HG03354 (cell line): ENCODE measurements around the gene CDK11A.
"Not testable (repeated sequence)": the region's sequence is repeated elsewhere in the genome, so short reads cannot be mapped to it uniquely, and the experiment has no call there.

Experiments used
- ATAC-seq: cut with Tn5 transposase; IDR thresholded peaks from one replicate; pipeline ENCODE4 v1.9.1; 2021; ENCODE audit warnings: mild to moderate bottlenecking; ENCODE audit not compliant: unreplicated experiment, poor library complexity, severe bottlenecking

CDK11A gene

DNA sequence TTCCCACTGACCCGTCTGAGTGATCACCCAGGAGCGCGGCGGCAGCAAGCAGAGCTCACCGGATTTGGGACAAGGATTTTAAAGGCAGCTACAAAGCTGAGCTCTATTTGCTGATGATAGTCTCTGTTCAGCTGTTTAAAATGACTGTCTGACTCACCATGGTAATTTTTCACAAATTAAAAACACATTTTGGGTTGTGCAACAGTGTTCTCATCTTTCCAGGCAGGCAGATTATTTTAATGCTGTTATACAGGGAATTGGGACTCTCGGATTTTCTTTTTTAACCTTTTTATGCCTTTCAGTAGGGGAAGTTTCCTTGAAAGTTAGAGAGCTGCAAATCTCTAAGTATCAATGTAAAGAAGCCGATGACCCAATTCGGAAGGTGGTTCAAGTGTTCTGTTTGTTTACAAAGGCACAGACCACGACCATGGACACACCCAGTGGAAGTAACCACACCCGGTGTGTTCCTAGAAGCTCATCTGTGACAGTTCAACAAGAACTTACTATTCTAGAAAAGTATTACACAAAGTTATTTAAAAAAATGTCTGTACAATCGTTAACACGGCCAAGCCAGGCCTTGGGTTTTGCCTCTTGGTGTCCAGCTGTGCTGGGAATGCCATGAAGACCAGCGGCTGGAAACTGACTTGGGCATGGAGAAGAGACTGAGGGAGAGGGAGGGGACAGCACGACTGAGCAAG lies 4.3 kb upstream of the CDK11A start:
- ATAC-seq = not testable (repeated sequence)

DNA sequence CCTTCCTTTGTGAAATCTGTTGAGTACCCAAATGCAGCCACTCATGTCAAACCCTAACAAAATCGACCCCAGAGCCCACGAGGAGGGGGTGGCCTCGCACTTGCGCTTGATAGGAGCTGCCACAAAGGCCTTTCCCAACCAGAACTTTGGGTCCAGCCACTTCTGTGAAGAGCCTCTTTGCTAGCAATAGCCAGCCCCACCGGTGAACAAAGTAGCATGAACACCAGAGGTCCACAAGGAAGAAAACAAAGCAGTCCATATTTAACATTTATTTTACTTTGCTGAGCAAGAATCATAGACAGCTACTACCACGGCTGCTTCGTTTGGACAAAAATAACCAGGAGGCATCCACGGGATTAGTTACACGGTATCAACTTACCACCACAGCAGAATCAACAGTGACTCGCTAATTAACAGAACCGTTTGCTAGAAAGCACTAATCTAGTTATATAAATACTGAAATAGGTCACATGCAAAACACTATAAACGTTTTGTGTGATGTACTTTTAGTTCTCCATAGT lies 3.0 kb upstream of the CDK11A start:
- not testable (repeated sequence) for ATAC-seq

DNA sequence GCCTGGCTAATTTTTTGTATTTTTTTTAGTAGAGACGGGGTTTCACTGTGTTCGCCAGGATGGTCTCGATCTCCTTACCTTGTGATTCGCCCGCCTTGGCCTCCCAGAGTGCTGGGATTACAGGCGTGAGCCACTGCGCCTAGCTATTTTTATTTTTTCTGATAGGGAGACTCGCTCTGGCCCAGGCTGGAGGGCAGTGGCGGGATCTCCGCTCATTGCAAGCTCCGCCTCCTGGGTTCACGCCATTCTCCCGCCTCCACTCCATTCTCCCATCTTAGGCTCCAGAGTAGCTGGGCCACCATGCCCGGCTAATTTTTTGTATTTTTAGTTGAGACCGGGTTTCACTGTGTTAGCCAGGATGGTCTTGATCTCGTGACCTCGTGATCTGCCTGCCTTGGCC lies 1.9 kb upstream of the CDK11A start:
- not testable (repeated sequence) for ATAC-seq

DNA sequence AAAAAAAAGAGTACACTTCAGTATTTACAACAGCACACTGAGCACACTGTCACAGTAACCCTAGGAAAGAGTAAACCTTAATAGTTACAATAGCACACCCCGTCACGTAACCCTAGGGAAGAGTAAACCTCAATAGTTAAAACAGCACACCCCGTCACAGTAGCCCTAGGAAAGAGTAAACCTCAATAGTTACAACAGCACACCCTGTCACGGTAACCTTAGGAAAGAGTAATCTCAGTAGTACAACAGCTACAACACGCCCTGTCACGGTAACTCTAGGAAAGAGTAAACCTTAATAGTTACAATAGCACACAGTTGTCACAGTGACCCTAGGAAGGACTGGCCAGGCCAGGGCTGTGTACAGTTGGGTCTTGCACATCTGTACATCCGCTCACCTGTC lies 3.0 kb downstream of the CDK11A start:
- ATAC-seq = no peak

DNA sequence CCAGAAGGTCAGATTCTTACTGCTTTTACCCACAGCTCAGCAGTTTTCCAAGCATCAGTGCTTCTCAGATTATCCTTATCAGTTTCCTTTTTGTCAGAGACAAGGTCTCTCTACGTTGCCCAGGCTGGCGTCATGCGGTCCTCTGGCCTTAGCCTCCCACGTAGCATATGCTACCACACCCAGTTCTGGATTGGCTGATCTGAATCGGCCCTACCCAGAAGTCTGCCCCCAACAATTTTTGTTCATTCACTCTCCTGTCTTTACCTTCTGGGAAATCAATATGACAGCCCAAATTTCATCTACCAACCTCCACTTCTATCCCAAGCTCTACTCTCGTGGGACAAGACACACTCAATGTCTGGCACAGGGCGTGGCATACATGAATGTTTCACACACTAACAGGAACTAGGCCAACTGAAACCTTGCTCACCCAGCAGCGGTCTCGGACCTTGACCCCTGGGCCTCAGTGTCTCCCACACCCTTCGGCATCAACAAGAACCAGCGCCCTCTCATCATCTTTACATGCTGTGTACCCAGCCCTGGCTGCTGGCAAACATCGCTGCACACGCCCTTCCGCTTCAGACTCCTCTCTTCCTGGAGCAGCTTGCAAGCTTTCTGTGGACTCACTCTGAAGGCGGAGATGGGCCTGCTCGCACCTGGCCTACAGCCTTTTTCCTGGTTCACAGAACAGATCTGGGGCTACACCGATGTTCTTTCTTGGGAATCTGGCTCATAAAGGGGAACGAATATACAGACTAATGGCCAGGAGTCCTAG lies 8.9 kb downstream of the CDK11A start:
- ATAC-seq = not testable (repeated sequence)

DNA sequence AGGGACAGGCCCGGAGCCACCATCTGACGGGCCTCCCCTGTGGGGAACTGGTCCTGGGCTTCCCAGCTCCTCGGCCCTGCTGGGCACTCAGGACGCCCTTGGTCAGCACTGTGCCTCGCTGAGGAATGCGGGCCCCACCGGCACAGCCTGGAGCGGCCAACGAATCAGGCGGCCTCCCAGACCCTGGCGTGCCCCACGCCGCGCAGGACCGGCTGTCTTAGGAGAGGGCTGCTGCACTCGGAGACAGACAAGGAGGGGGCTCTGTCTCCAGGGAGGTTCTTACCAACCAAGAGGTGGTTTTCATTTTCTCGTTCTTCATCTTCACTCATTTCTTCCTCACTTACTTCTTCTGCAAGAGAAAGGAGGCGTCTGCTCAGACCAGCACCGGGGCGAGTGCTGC lies 16.3 kb downstream of the CDK11A start:
- not testable (repeated sequence) for ATAC-seq

DNA sequence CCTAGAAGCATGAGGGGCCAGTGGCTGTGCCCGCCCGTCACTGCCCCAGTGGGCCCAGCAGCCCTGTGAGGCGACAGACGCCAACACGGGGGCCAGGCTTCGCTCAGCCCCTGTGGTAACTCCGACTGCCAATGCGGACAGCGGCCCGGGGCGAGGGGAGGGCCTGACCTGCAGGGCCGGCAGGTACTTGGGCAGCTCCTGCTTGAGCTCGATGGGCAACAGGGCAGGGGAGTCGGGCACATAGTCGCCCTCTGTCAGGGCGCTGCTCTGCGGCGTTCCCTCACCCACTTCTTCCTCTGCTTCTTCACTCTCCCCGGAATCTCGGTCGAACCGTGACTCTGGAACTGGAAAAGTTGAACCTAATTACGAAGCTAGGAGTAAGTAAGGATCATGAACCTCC lies 16.9 kb downstream of the CDK11A start:
- ATAC-seq = not testable (repeated sequence)

DNA sequence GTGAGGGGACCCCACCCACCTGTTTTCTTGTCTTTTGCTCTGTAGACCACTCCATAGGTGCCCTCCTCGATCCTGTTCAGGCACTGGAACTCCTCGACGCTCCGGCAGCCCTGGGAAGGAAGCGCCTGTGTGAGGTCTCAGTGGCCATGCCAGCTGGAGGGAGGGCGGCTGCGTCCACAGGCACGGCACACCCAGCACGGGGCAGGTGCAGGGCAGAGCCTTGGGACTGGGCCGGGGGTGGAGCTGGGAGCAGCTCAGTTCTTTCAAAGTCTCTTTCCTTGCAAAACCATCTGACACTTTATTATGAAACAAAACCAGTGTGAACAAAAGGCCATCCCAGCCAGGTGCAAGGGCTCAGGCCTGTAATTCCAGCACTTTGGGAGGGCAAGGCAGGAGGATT lies 18.5 kb downstream of the CDK11A start:
- not testable (repeated sequence) for ATAC-seq

DNA sequence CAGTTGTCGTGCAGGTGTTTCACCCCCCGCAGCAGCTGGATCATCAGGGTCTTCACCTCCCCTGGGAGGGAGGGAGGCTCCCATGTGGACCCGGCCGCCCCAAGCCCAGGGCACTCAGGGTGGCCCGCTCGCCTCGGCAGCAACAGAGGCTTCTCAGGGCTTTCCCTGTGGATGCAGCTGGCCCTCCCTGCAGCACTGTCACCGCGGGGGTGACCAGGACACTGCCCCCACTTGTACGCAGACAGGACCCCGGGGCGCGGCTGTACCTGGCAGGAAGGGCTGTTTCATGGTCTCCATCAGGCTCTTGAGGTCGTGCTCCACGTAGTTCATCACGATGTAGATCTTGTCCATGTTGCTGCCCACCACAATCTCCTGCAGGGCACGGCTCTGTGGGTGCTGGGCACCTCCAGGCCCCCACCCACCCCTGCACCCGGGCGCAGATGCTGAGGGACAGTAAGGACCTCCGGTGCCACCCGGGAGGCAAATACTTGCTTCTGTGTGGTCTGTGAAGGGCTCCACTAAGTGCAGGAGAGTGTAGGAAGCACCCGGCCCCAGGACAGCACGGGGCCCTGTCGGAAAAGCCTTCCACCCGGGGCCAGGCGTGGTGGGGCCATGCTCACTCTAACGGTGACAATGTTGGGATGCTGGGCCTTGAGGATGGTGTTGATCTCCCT lies 19.7 kb downstream of the CDK11A start:
- not testable (repeated sequence) for ATAC-seq

DNA sequence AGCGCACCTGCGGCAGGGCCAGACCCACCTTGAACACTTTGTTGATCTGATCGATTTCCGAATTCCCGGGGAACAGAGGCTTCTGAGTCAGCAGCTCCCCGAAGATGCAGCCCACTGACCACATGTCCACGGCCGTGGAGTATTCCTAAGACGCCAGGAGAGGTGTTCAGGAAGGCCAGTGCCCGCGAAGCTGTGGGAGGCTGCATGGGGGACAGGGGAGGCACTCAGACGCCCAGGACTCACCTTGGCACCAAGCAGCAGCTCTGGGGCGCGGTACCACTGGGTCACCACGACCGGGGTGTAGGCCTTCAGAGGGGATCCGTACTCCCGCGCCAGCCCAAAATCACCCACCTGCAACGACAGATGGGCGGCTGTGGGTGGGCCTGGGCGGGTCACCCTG lies 20.4 kb downstream of the CDK11A start:
- ATAC-seq = no peak

DNA sequence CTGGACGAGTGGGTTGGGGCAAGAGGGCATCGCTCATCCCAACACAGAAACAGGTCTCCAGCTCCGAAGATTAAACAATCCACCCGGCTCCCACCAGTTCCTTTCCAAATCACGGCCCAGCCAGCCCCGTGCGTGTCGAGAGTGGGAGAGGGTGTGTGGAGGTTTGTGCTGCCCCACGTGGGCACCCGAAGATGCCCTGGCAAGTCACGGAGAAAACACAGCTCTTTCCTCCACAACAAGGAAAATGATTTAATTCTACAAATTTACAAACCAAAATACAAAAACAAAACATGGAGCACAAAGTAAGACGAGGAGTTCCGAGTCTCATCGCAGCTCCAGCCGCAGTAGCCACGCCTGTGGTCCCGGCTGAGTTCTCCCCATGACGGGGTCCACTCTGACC lies 21.7 kb downstream of the CDK11A start:
- ATAC-seq = not testable (repeated sequence)

DNA sequence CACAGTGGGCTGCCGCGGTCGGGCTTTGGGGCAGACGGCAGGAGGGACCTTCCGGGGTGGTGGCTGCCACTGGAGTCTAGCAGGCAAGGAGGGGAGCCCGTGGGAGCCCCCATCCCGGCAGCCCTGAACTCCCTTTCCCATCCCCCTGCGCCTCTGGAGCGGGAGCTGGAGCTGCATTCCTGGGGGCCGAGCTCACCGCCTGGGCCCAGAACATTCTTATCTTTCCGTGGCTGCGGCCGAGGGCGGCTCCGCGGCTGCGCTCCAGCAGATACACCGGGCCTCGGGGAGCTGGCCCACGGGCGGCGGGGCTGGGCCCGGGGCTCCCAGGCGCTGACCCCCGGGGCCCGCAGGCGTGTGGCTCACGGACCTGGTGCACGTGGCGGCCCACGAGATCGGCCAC lies 23.6 kb downstream of the CDK11A start:
- not testable (repeated sequence) for ATAC-seq

DNA sequence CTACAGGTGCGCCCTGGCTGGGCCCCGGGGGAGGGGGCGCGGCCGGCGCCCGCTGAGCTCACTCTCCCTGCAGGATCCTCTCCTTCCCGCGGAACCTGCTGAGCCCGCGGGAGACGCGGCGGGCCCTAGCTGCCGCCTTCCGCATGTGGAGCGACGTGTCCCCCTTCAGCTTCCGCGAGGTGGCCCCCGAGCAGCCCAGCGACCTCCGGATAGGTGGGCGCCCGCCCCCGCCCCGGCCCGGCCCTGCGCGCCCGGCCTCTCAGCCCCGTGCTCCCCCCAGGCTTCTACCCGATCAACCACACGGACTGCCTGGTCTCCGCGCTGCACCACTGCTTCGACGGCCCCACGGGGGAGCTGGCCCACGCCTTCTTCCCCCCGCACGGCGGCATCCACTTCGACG lies 24.1 kb downstream of the CDK11A start:
- ATAC-seq = not testable (repeated sequence)

DNA sequence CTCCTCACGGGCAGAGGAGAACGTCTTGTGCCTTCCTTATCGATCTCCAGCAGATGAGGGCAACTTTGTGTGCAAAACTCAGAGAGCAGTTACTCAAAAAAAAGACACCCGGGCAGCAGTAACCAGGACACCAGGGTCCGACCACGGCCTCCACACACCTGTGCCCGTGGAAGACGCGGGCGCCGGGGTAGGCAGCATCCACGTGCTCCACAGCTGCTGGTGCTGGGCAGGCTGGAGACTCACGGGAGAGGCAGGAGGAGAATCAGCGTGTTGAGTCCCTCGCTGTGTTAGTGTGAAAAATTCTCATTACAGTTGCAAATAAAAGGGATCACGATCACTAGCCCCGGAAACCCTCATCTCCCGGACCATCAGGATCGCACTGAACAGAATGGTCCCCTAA lies 25.1 kb downstream of the CDK11A start:
- ATAC-seq = not testable (repeated sequence)

DNA sequence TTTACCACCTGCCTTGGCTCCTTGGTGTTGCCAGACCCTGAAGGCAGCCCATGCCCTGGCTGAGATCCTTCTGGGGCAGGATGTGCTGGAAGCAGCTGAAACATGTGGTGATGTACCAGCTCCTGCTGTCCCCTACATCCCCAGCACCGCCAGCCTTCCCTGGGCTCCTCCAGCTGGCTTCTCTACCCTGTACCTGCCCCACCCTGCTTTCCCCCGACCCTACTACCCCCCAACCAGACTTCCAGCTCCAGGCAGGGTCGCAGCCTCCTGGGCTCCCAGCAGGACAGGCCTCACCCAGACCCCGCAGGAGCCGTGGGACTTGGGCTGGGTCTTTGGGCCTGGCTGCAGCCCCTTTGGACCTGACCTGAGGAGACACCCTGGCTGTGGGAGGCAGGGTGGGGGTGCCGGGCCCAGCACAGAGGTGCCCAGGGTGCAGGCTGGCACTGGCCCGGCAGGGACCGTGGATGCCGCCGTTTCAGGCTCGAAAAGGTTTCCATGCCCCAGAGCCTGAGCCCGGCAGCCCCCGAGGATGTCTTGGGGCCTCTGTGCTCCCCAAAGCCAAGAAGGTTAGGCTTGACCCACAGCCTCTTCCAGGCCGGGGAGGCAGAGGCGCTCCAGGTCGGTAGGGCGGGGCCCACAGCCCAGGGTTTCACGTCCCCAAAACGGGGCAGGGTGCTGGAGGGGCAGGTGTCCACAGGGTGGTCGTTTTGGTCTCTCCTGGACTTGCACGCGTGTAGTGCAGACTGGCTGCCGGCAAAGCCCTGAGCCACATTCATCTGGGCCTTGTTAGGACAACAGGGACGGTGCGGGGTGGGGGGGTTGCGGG lies 26.6 kb downstream of the CDK11A start:
- not testable (repeated sequence) for ATAC-seq

DNA sequence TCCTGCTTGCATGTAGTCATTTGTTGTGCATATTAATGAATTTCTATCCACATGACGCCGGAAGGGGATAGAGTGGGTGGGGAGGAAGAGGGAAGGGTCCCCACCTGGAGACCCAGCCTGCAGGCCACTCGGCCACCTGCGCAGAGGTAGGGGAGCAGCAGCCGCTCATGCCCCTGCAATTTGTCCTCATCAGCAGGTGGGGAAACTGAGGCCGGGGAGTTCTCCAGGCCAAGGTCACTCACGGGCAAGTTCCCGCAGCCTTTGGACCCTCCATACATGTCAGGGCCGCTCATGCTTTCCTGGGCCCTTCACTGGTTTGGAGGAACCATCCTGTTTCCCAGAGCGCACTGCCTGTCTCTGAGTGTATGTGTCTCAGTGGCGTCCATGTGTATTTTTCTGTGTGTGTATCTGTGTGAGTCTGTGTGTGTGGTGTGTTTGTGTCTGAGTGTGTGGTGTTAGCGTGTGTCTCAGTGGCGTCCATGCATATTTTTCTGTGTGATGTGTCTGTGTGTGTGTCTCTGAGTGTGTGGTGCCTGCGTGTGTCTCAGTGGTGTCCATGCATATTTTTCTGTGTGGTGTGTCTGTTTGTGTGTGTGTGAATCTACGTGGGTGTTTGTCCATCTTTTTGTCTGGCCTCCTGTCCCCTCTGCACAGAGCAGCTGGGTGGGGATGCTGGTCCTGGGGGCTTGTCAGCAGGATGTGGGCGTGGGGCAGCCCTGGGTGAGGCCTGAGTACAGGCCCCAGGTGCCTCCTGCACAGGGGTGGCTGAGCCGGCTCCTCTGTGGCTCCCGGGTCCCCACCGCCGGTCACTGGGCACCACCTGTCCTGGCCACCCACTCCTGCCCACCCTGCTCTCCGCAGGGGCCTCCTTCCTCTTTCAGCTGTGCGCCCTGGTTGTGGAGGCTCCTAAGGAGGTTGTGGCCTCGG lies 27.5 kb downstream of the CDK11A start:
- not testable (repeated sequence) for ATAC-seq

DNA sequence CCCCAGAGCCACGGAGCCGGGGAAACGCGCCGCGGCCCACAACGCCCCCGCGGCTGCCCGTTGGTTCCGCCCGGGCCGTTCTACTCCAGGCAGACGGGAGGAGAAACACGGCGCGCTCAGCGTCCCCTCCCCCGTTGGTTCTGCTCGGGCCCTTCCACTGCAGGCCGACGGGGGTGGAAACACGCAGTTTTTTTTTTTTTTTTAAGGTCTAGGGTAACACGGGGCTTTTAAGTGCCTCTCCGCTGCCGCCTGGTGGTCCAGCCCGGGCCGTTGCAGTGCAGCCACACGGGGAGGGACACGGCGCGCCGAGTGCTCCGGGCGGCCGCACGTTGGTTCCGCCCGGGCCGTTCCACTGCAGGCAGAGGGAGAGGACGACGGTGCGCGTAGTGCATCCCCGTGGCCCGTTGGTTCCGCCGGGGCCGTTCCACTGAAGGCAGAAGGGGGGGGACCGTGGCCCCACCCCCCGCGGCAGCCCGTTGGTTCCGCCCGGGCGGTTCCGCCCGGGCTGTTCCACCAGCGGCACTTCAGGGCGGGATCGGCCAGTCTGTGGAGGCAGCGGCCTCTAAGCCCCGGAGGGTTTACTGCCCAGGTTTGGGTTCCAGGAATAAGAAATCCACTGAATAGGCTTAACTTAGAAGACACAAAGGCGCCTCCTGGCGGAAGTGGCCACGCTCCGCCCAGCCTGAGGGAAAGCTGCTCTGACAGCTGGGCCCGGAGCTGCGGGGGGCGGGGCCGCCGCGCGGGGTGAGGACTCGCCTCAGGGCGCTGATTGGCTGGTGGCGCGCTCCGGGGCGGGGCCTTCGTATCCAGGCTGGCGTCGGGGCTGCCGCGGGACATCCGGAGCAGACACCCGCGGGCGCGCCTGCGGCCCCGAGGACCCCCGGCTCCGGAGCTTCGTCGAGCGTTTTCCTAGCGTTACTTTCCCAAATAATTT lies 31.2 kb downstream of the CDK11A start, which contains the start of gene SLC35E2B:
Gene SLC35E2B (minus strand): TSS at position 82 of the 934 bp plus-strand sequence. CDS start 16,096 bp downstream, outside the sequence.
- ATAC-seq = peak; percentile 78
